Stimulated activated CD4-positive, alpha-beta T cell treated with anti-CD3 and anti-CD28 coated beads, TNF-alpha, amount 100 ng/mL, for 48 hours (primary cell): ENCODE results near the gene SLC17A3.

ENCODE experiments used
- DNase-seq, 3 donors: peaks; one replicate each; pipeline ENCODE4 v3.0.0-alpha.2; 2020; ENCODE audit warnings: low read depth in 3 of 3

SLC17A3 gene

GRCh38 chr6:25874118-25874517, at the start of gene SLC17A3:
SLC17A3 (minus strand) TSS chr6:25874243; CDS start chr6:25868387, 5,856 bp downstream.
- DNase-seq, result no peak

- DNase-seq, result no peak
Observed at GRCh38 chr6:25922301-25922700, 48.3 kb upstream of the SLC17A3 start.

GRCh38 chr6:25921525-25922203, 47.6 kb upstream of the SLC17A3 start:
- no peak for DNase-seq

GRCh38 chr6:25919657-25920056, 45.6 kb upstream of the SLC17A3 start:
- no peak for DNase-seq

GRCh38 chr6:25918083-25918683, 44.1 kb upstream of the SLC17A3 start:
- peak in 1 of 3 donors; percentile 23 for DNase-seq

- DNase-seq, result no peak
Observed at GRCh38 chr6:25916789-25917490, 42.9 kb upstream of the SLC17A3 start.

- DNase-seq, result no peak
Observed at GRCh38 chr6:25916330-25916729, 42.3 kb upstream of the SLC17A3 start.

GRCh38 chr6:25913741-25914140, 39.7 kb upstream of the SLC17A3 start:
- no peak for DNase-seq

GRCh38 chr6:25911351-25911750, 37.3 kb upstream of the SLC17A3 start:
- no peak for DNase-seq

- no peak for DNase-seq
Observed at GRCh38 chr6:25907475-25908014, 33.5 kb upstream of the SLC17A3 start.

GRCh38 chr6:25903467-25904099, 29.5 kb upstream of the SLC17A3 start:
- no peak for DNase-seq

- no peak for DNase-seq
Observed at GRCh38 chr6:25902071-25902470, 28.0 kb upstream of the SLC17A3 start.

- DNase-seq, result no peak
Observed at GRCh38 chr6:25900843-25901242, 26.8 kb upstream of the SLC17A3 start.

- DNase-seq, result no peak
Observed at GRCh38 chr6:25899580-25900408, 25.8 kb upstream of the SLC17A3 start.

GRCh38 chr6:25899123-25899522, 25.1 kb upstream of the SLC17A3 start:
- DNase-seq, result no peak

GRCh38 chr6:25898289-25898977, 24.4 kb upstream of the SLC17A3 start:
- DNase-seq, result no peak

GRCh38 chr6:25896252-25896651, 22.2 kb upstream of the SLC17A3 start:
- no peak for DNase-seq

GRCh38 chr6:25895771-25896170, 21.7 kb upstream of the SLC17A3 start:
- DNase-seq, result no peak

- no peak for DNase-seq
Observed at GRCh38 chr6:25893778-25894177, 19.7 kb upstream of the SLC17A3 start.

- DNase-seq, result no peak
Observed at GRCh38 chr6:25892877-25893276, 18.8 kb upstream of the SLC17A3 start.
